HG03565 (cell line): ENCODE data around the gene BNIP1.

Experiments
- ATAC-seq: cut with Tn5 transposase; IDR thresholded peaks from one replicate; pipeline ENCODE4 v1.9.1; 2021; ENCODE audit warnings: mild to moderate bottlenecking, moderate library complexity; ENCODE audit not compliant: unreplicated experiment

The BNIP1 gene

GRCh38 chr5:173208296-173208695 lies 64.0 kb downstream of the BNIP1 start:
- no peak for ATAC-seq

- ATAC-seq = no peak
Observed at GRCh38 chr5:173210877-173211276, 66.5 kb downstream of the BNIP1 start.

- no peak for ATAC-seq
Observed at GRCh38 chr5:173211284-173211683, 67.0 kb downstream of the BNIP1 start.

GRCh38 chr5:173213236-173213933 lies 69.1 kb downstream of the BNIP1 start:
- ATAC-seq = no peak
